HEK293T (cell line): Measurements from ENCODE around the gene C1orf198.

Experiments
- CTCF ChIA-PET: fragments of 350-600 bp; formaldehyde crosslinking; extraction: SDS; loops from one replicate; lab custom pipeline; 2021; ENCODE audit warnings: antibody characterized with exemption, inconsistent platforms; lab: Yijun Ruan, JAX
- POLR2A ChIA-PET: fragments of 350-600 bp; formaldehyde crosslinking; extraction: SDS; loops from one replicate; lab custom pipeline; 2020; ENCODE audit warnings: antibody characterized with exemption, inconsistent platforms; lab: Yijun Ruan, JAX
- DNase-seq: peaks from one replicate; pipeline ENCODE4 v3.0.0; 2012; ENCODE audit warnings: mixed read lengths; ENCODE audit errors: extremely low spot score
- ARNT ChIP-seq: fragments of 450-650 bp; IDR thresholded peaks from 2 replicates; pipeline ENCODE4 v1.6.1; 2017; ENCODE audit warnings: mild to moderate bottlenecking
- BHLHE40 ChIP-seq: fragments of 450-650 bp; IDR thresholded peaks from 2 replicates; pipeline ENCODE4 v1.6.1; 2016; ENCODE audit warnings: mild to moderate bottlenecking, moderate library complexity, borderline replicate concordance
- CTBP1 ChIP-seq: fragments of 450-650 bp; IDR thresholded peaks from 2 replicates; pipeline ENCODE4 v1.6.1; 2016; ENCODE audit warnings: borderline replicate concordance
- ELF4 ChIP-seq: fragments of 450-650 bp; IDR thresholded peaks from 2 replicates; pipeline ENCODE4 v1.6.1; 2017; ENCODE audit warnings: antibody characterized with exemption
- FOXA1 ChIP-seq: fragments of 450-650 bp; IDR thresholded peaks from 2 replicates; pipeline ENCODE4 v1.6.1; 2016; ENCODE audit warnings: mild to moderate bottlenecking
- FOXK2 ChIP-seq: fragments of 450-650 bp; IDR thresholded peaks from 2 replicates; pipeline ENCODE4 v1.6.1; 2016; ENCODE audit warnings: mild to moderate bottlenecking
- FOXM1 ChIP-seq: fragments of 450-650 bp; IDR thresholded peaks from 2 replicates; pipeline ENCODE4 v1.6.1; 2017; ENCODE audit warnings: mild to moderate bottlenecking, borderline replicate concordance
- HDGF ChIP-seq: fragments of 450-650 bp; IDR thresholded peaks from 2 replicates; pipeline ENCODE4 v1.6.1; 2017; ENCODE audit warnings: antibody characterized with exemption, borderline replicate concordance
- L3MBTL2 ChIP-seq: fragments of 450-650 bp; conservative IDR thresholded peaks from 2 replicates; pipeline ENCODE4 v1.6.1; 2016; ENCODE audit warnings: mild to moderate bottlenecking
- LEF1 ChIP-seq: fragments of 450-650 bp; IDR thresholded peaks from 2 replicates; pipeline ENCODE4 v1.6.1; 2017; ENCODE audit warnings: mild to moderate bottlenecking, borderline replicate concordance
- NFRKB ChIP-seq: fragments of 450-650 bp; IDR thresholded peaks from 2 replicates; pipeline ENCODE4 v1.6.1; 2016; ENCODE audit warnings: mild to moderate bottlenecking, moderate library complexity
- SP1 ChIP-seq: fragments of 450-650 bp; IDR thresholded peaks from 2 replicates; pipeline ENCODE4 v1.6.1; 2017
- SUZ12 ChIP-seq: fragments of 450-650 bp; IDR thresholded peaks from 2 replicates; pipeline ENCODE4 v1.6.1; 2016; ENCODE audit warnings: mild to moderate bottlenecking
- TARDBP ChIP-seq: fragments of 450-650 bp; IDR thresholded peaks from 2 replicates; pipeline ENCODE4 v1.6.1; 2016
- ZNF384 ChIP-seq: fragments of 450-650 bp; IDR thresholded peaks from 2 replicates; pipeline ENCODE4 v1.6.1; 2016
- TF ChIP-seq, protein P1 (sequence below): fragments of 450-650 bp; IDR thresholded peaks from 2 replicates; pipeline ENCODE4 v1.6.1; 2016

Gene C1orf198, protein sequence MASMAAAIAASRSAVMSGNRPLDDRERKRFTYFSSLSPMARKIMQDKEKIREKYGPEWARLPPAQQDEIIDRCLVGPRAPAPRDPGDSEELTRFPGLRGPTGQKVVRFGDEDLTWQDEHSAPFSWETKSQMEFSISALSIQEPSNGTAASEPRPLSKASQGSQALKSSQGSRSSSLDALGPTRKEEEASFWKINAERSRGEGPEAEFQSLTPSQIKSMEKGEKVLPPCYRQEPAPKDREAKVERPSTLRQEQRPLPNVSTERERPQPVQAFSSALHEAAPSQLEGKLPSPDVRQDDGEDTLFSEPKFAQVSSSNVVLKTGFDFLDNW

GRCh38 chr1:230867903-230868735, at the start of gene C1orf198:
Gene C1orf198, minus strand, starts transcription at chr1:230868521. Its CDS starts 9 bp downstream, at chr1:230868512.
- TF ChIP-seq ZNF384 (no peak), NFRKB (no peak), FOXK2 (no peak), HDGF (no peak), TARDBP (no peak), L3MBTL2 (no peak; the same call in 1 of the 2 replicates), LEF1 (no peak; the same call in 1 of the 2 replicates)
- TF ChIP-seq, protein P1, sequence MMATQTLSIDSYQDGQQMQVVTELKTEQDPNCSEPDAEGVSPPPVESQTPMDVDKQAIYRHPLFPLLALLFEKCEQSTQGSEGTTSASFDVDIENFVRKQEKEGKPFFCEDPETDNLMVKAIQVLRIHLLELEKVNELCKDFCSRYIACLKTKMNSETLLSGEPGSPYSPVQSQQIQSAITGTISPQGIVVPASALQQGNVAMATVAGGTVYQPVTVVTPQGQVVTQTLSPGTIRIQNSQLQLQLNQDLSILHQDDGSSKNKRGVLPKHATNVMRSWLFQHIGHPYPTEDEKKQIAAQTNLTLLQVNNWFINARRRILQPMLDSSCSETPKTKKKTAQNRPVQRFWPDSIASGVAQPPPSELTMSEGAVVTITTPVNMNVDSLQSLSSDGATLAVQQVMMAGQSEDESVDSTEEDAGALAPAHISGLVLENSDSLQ, result no peak
- ChIA-PET POLR2A (interaction anchor here (1.4 to 2.0 kb wide), 6 partner anchors 10 to 70 kb away, joined by 3 to 14 read pairs (median 4); no protein-coding TSS in a partner anchor), CTCF (no interaction called here)
- peak; percentile 96 for DNase-seq

- CTCF ChIA-PET, result interaction anchor here (0.6 to 1.1 kb wide), 5 partner anchors 13 to 293 kb away, joined by 3 to 4 read pairs (median 3); no protein-coding TSS in a partner anchor
- POLR2A ChIA-PET, result no interaction called here
- TF ChIP-seq SP1, result no peak
- TF ChIP-seq, protein P1, result no peak
- no peak for TF ChIP-seq SUZ12
- TF ChIP-seq FOXK2, result no peak
- TF ChIP-seq HDGF, result no peak
- no peak for TF ChIP-seq ARNT
- no peak for TF ChIP-seq L3MBTL2
- no peak for TF ChIP-seq TARDBP
- peak; percentile 83 for DNase-seq
Measured at GRCh38 chr1:230917284-230918135, 49.2 kb upstream of the C1orf198 start.

DNA sequence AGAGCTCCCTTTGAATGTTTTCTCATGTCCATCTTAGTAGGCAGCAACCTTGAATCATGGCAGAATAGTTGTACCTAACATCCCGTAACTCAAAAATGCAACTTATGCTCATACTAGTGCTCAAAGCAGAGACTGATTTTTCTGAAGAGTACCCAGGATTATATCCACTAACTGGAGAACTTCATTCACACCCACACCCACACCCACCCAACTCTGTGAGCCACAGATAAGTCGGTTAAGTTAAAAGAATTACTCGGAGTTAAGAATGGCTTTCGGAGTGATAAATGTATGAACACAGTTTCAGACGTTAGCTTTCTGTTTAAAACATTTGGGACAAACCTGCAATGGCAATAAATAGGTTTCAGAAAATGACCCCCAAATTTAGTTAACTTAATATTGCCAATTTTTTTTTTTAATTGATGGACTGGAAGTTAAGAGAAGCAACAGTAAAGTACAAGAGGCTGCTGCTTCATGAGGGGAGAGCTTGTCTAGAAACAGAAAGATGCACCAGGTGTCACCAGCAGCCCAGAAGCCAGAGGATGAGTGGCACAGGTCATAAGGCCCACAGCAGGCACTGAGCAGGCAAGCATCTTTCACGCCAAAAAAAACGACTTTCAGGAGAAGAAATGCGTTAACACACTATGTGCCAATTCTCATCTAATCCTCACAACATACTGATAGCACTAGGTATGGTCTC, 48.4 kb upstream of the C1orf198 start:
- TF ChIP-seq ZNF384 (no peak), SP1 (no peak), FOXK2 (no peak), CTBP1 (no peak), ELF4 (no peak), ARNT (no peak), BHLHE40 (no peak), FOXA1 (no peak), TARDBP (no peak), HDGF (no peak), NFRKB (no peak)
- CTCF ChIA-PET, result interaction anchor here (0.5 to 1.1 kb wide), 6 partner anchors 11 to 291 kb away, joined by 3 to 11 read pairs (median 3); no protein-coding TSS in a partner anchor
- DNase-seq, result no peak
- POLR2A ChIA-PET, result no interaction called here

DNA sequence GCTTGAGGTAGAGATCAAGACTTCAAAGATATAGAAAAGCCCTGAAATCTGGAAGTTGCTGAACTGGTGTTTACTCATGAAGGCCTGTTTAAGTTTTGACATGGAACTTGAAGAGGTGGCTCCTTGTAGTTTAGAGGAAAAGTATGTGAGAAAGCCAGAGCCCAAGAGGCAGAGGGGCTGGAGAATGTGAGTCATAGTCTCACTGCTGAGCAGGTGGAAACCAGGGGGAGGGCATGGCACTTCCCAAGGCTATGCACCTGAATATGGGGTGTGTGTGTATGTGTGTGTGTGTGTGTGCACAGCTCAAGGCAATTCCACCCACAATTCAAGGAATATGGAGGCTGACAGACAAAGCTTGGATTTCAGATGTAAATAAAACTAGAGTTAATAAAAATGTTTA, 46.8 kb upstream of the C1orf198 start:
- no peak for DNase-seq
- POLR2A ChIA-PET, result no interaction called here
- CTCF ChIA-PET, result interaction anchor here (0.9 kb wide), 1 partner anchor 177 kb away, joined by 3 read pairs; no protein-coding TSS in a partner anchor
- TF ChIP-seq FOXA1, result no peak
- TF ChIP-seq L3MBTL2, result no peak
- TF ChIP-seq ELF4, result no peak
- TF ChIP-seq TARDBP, result no peak
- TF ChIP-seq ARNT, result no peak
- no peak for TF ChIP-seq ZNF384
- TF ChIP-seq, protein P1, result no peak
- no peak for TF ChIP-seq HDGF
- TF ChIP-seq SUZ12, result no peak
- TF ChIP-seq FOXM1, result no peak
- TF ChIP-seq LEF1, result no peak
- no peak for TF ChIP-seq BHLHE40
- TF ChIP-seq CTBP1, result no peak
- TF ChIP-seq NFRKB, result no peak
- TF ChIP-seq FOXK2, result no peak
- no peak for TF ChIP-seq SP1

- TF ChIP-seq NFRKB, result no peak
- no peak for TF ChIP-seq BHLHE40
- TF ChIP-seq ARNT, result no peak
- TF ChIP-seq FOXK2, result no peak
- TF ChIP-seq TARDBP, result no peak
- TF ChIP-seq SP1, result no peak
- TF ChIP-seq CTBP1, result no peak
- no peak for TF ChIP-seq LEF1
- TF ChIP-seq ELF4, result no peak
- no peak for TF ChIP-seq FOXA1
- TF ChIP-seq L3MBTL2, result no peak
- no peak for TF ChIP-seq HDGF
- no peak for TF ChIP-seq ZNF384
- no peak for TF ChIP-seq FOXM1
- TF ChIP-seq, protein P1, result no peak
- TF ChIP-seq SUZ12, result no peak
- ChIA-PET CTCF (interaction anchor here (1.8 kb wide), 1 partner anchor 297 kb away, joined by 4 read pairs; no protein-coding TSS in a partner anchor), POLR2A (no interaction called here)
- no peak for DNase-seq
Measured at GRCh38 chr1:230913496-230913895, 45.2 kb upstream of the C1orf198 start.
